ENCODE data around the gene CXCL12.

- TF ChIP-seq NFRKB (IDR thresholded peaks at IDR 0.05) (no peak), TARDBP (IDR thresholded peaks at IDR 0.05) (no peak), SP1 (IDR thresholded peaks at IDR 0.05) (no peak), SUZ12 (IDR thresholded peaks at IDR 0.05) (no peak), LEF1 (IDR thresholded peaks at IDR 0.05; ENCODE audit: borderline replicate concordance) (no peak), ELF4 (IDR thresholded peaks at IDR 0.05) (no peak), CTBP1 (IDR thresholded peaks at IDR 0.05; ENCODE audit: borderline replicate concordance) (no peak), BHLHE40 (IDR thresholded peaks at IDR 0.05; ENCODE audit: borderline replicate concordance) (no peak), FOXK2 (IDR thresholded peaks at IDR 0.05) (no peak)
Observed at GRCh38 chr10:44347609-44348400, 37.1 kb downstream of the CXCL12 start.

All from HEK293T (cell line).